Keratinocyte (primary cell): ENCODE measurements around the gene FXYD5. TPM values are rescaled to one million over a fixed set of nuclear protein-coding genes. Genes with fewer than 3 reads are reported as not detected.

ENCODE experiments used
- DNase-seq: peaks from one replicate; pipeline ENCODE4 v3.0.0-alpha.2; 2011; ENCODE audit warnings: low read depth, missing footprints, low spot score
- FAIRE-seq: peaks from 2 replicates; lab custom pipeline; 2011; peaks lifted over from hg19 to GRCh38; lab: Jason Lieb, UNC
- H2AFZ ChIP-seq: 2 replicates; pipeline ENCODE4 v1.6.0; 2012; ENCODE audit warnings: low read length, control low read depth, inconsistent platforms; ENCODE audit not compliant: control insufficient read depth
- H3K27ac ChIP-seq: 2 replicates; pipeline ENCODE4 v1.5.1; 2011; ENCODE audit warnings: low read length; ENCODE audit not compliant: control insufficient read depth, insufficient read depth
- H3K27me3 ChIP-seq: 3 replicates; pipeline ENCODE4 v1.6.0; 2011; ENCODE audit warnings: low read length; ENCODE audit not compliant: control insufficient read depth, insufficient read depth; ENCODE audit errors: extremely low read depth
- H3K36me3 ChIP-seq, 2 experiments: 2 replicates in 1 of 2; 3 replicates in 1 of 2; pipeline ENCODE4 v1.5.1; 2011; ENCODE audit warnings: low read length in 2 of 2, mild to moderate bottlenecking in 1 of 2; ENCODE audit not compliant: control insufficient read depth in 2 of 2, insufficient read depth in 2 of 2; ENCODE audit errors: extremely low read depth in 1 of 2
- H3K4me1 ChIP-seq: 3 replicates; pipeline ENCODE4 v1.5.1; 2011; ENCODE audit warnings: low read length; ENCODE audit not compliant: control insufficient read depth, insufficient read depth; ENCODE audit errors: extremely low read depth
- H3K4me2 ChIP-seq: 3 replicates; pipeline ENCODE4 v1.6.0; 2011; ENCODE audit warnings: low read depth, low read length; ENCODE audit not compliant: control insufficient read depth, insufficient read depth; ENCODE audit errors: extremely low read depth
- H3K4me3 ChIP-seq, 3 experiments: fragments of 200-600 bp in 1 of 3; sonication (generic) in 1 of 3; 2 replicates in 2 of 3; 3 replicates in 1 of 3; pipeline ENCODE4 v1.5.1; 2011 to 2016; ENCODE audit warnings: low read length in 3 of 3, mild to moderate bottlenecking in 3 of 3, control low read depth in 2 of 3, inconsistent platforms in 1 of 3, low read depth in 1 of 3, mixed read lengths in 1 of 3, mixed run types in 1 of 3, moderate library complexity in 1 of 3; ENCODE audit not compliant: control insufficient read depth in 2 of 3, insufficient read depth in 2 of 3; ENCODE audit errors: extremely low read depth in 1 of 3
- H3K79me2 ChIP-seq: 2 replicates; pipeline ENCODE4 v1.6.0; 2012; ENCODE audit warnings: low read length; ENCODE audit not compliant: control insufficient read depth, insufficient read depth
- H3K9ac ChIP-seq: 3 replicates; pipeline ENCODE4 v1.6.0; 2011; ENCODE audit warnings: low read length; ENCODE audit not compliant: control insufficient read depth, insufficient read depth; ENCODE audit errors: extremely low read depth
- H3K9me1 ChIP-seq: 3 replicates; pipeline ENCODE4 v1.6.0; 2011; ENCODE audit warnings: low read length; ENCODE audit not compliant: control insufficient read depth, insufficient read depth; ENCODE audit errors: extremely low read depth
- H3K9me3 ChIP-seq: 2 replicates; pipeline ENCODE4 v1.5.1; 2012; ENCODE audit warnings: low read depth, low read length; ENCODE audit not compliant: control insufficient read depth
- H4K20me1 ChIP-seq: 3 replicates; pipeline ENCODE4 v1.6.0; 2011; ENCODE audit warnings: low read length; ENCODE audit not compliant: control insufficient read depth, insufficient read depth; ENCODE audit errors: extremely low read depth
- EZH2 ChIP-seq: IDR thresholded peaks from one replicate; pipeline ENCODE4 v1.6.1; 2012; ENCODE audit warnings: inconsistent platforms, mild to moderate bottlenecking, low read length, moderate library complexity
- dilution Hi-C: fragments of 300-500 bp; cut with MboI; formaldehyde crosslinking; loops from one replicate; pipeline ENCODE4 v1.7.0; 2020; ENCODE audit warnings: low sequenced_read_pairs; ENCODE audit not compliant: extremely low pct_ligation_motif_present
- polyA plus RNA-seq, 5 experiments: library from polyadenylated mRNA; depleted of rRNA in 3 of 5; stranded (reverse) in 3 of 5; stranded (forward) in 1 of 5; unstranded in 1 of 5; fragments of >200 nt; gene quantifications; 1 replicate in 1 of 5; 2 replicates in 3 of 5; 3 replicates in 1 of 5; pipeline versions ENCODE4 v1.2.1 to v1.2.3, GENCODE V29; 2011 to 2012; ENCODE audit warnings: missing spikeins in 2 of 5, low read depth in 1 of 5, low replicate concordance in 1 of 5
- TF ChIP-seq, protein P1 (sequence below), 3 experiments: IDR thresholded peaks in 1 of 3; conservative IDR thresholded peaks in 1 of 3; optimal IDR thresholded peaks in 1 of 3; 2 replicates in 2 of 3; 3 replicates in 1 of 3; pipeline versions ENCODE3 to v1.5.1; 2011; ENCODE audit warnings: low read length in 3 of 3, mild to moderate bottlenecking in 3 of 3, moderate library complexity in 2 of 3, control low read depth in 1 of 3, inconsistent platforms in 1 of 3; ENCODE audit not compliant: insufficient read depth in 2 of 3; ENCODE audit errors: extremely low read depth in 1 of 3

FXYD5 gene
- polyA plus RNA-seq, 1 donor (not counting 4 experiments of a cell fraction or from before 2014, with no cell fraction given), result 122 TPM

DNA sequence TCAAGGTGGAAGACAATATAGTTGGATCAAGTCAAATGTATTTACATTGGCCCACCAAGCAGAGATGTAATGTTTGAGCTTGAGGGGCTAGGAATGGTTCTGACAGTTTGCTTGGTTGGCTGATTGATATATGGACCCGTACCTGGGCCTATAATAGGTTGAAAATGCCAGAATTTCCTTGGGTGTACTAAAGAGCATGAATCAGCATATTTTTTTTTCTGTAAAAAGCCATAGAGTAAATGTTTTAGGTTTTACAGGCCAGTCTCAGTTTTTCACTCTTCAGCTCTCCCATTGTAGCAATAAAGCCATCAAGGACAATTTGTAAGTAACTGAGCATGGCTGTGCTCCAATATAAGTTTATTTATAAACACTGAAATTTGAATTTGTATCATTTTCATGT, 26.9 kb downstream of the FXYD5 start:
- dilution Hi-C loops, result no loop called here

DNA sequence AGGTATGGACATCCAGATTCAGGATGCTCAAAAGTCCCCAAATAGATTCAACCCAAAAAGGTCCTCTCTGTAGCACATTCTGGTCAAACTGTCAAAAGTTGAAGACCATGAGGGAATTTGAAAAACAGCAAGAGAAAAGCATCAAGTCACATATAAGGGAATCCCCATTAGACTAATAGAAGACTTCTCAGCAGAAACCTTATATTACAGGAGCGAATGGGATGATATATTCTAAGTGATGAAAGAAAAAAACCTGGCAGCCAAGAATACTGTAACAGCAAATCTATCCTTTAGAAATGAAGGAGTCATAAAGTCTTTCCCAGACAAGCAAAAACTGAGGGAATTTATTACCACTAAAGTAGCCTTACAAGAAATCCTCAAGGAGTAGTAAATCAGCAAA, 29.7 kb downstream of the FXYD5 start:
- Histone ChIP-seq H3K9me3 (no peaks in the 10 kb centered on the region), H3K4me3 (no peak overlapping the region), H3K27me3 (no peaks in the 10 kb centered on the region), H3K79me2 (no peaks in the 10 kb centered on the region), H3K9ac (no peak overlapping the region), H3K4me1 (no peaks in the 10 kb centered on the region), H2AFZ (no peak overlapping the region), H3K9me1 (no peaks in the 10 kb centered on the region), H3K36me3 (no peaks in the 10 kb centered on the region), H3K4me2 (no peak overlapping the region), H4K20me1 (no peaks in the 10 kb centered on the region), H3K27ac (no peak overlapping the region)
- FAIRE-seq (no peak), DNase-seq (no peak)
- TF ChIP-seq EZH2, result no peak
- TF ChIP-seq, protein P1, sequence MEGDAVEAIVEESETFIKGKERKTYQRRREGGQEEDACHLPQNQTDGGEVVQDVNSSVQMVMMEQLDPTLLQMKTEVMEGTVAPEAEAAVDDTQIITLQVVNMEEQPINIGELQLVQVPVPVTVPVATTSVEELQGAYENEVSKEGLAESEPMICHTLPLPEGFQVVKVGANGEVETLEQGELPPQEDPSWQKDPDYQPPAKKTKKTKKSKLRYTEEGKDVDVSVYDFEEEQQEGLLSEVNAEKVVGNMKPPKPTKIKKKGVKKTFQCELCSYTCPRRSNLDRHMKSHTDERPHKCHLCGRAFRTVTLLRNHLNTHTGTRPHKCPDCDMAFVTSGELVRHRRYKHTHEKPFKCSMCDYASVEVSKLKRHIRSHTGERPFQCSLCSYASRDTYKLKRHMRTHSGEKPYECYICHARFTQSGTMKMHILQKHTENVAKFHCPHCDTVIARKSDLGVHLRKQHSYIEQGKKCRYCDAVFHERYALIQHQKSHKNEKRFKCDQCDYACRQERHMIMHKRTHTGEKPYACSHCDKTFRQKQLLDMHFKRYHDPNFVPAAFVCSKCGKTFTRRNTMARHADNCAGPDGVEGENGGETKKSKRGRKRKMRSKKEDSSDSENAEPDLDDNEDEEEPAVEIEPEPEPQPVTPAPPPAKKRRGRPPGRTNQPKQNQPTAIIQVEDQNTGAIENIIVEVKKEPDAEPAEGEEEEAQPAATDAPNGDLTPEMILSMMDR (optimal IDR thresholded peaks at IDR 0.05 in 1 of 3, IDR thresholded peaks at IDR 0.05 in 1 of 3, conservative IDR thresholded peaks at IDR 0.05 in 1 of 3; ENCODE audit: extremely low read depth in 1 of 3, insufficient read depth in 2 of 3, low read length in 3 of 3), result no peak
- dilution Hi-C loops, result no loop called here

More for the DNA sequence above, 26.9 kb downstream of the FXYD5 start:
- Histone ChIP-seq H3K27ac (no peak overlapping the region), H4K20me1 (no peaks in the 10 kb centered on the region), H3K79me2 (no peaks in the 10 kb centered on the region), H3K36me3 (no peaks in the 10 kb centered on the region), H3K9me1 (no peaks in the 10 kb centered on the region), H3K27me3 (no peaks in the 10 kb centered on the region), H3K4me1 (no peaks in the 10 kb centered on the region), H3K4me3 (no peak overlapping the region), H3K9me3 (no peaks in the 10 kb centered on the region), H2AFZ (no peak overlapping the region), H3K4me2 (no peak overlapping the region), H3K9ac (no peak overlapping the region)
- no peak for FAIRE-seq
- TF ChIP-seq, protein P1 (optimal IDR thresholded peaks at IDR 0.05 in 1 of 3, IDR thresholded peaks at IDR 0.05 in 1 of 3, conservative IDR thresholded peaks at IDR 0.05 in 1 of 3; ENCODE audit: extremely low read depth in 1 of 3, insufficient read depth in 2 of 3, low read length in 3 of 3), result no peak
- TF ChIP-seq EZH2, result no peak
- no peak for DNase-seq
